Measurements from ENCODE around the gene MYL3.
"Not testable (repeated sequence)": the region's sequence is repeated elsewhere in the genome, so short reads cannot be mapped to it uniquely, and the experiment has no call there.

Gene MYL3

DNA sequence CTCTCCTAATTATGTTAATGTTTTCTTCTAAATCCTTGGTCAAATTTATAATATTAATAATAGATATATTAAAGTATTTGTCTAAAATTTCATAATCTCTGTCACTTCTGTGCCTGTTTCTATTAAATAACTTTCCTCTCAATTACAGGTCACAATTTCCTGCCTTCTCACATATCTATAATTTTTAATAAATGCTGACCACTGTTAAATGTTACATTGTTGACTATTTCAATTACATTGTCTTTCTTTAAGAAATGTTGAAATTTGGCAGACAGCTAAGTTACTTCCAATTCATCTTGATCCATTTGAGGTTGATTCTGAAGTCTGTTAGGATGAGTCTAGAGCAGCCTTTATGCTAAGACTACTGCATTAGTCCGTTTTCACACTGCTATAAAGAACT, 41.7 kb downstream of the MYL3 start:
- no peak for DNase-seq

DNA sequence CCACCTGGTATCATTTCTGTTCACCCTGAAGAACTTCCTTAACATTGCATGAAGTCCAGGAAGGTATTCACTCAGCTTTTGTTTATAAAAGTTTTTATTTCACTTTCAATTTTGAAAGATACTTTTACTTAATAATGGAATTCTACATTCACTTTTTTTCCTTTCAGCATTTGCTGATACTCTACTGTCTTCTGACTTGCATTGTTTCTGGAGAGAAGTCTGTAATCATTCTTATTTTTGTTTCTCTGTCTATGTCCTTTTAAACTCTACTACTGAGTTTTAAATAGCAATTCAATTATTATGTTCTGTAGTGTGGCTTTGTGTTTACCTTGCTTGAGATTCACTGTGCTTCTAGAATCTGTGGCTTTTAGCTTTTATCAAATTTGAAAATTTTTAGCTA, 42.4 kb downstream of the MYL3 start:
- DNase-seq = no peak

DNA sequence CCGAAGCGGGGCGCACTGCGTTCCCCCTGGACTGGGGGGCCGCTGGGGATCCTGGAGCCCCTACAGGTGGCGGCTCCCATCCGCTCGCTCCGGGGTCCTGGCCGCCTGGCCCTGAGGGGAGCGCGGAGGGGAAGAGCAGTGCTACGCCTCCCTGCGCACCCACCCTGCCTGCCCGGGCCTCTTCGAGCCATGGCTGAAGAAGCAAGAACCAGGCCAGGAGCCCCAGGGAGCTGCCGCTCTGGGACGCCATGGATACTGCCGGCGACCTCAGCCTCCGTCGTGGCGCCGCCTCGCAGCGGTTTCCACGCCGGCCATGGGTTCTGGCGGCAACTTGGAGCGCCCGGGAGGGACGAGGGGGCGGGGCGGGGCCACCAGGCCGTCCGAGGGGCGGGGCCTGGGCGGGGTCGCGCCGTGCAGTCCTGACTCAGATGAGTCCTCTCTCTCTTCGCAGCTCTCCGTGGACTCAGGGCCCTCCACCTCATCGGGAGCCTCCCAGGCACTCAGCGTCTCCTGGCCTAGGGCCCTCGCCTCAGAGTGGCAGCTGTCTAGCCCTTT, 50.9 kb downstream of the MYL3 start:
- DNase-seq = no peak

GRCh38 chr3:46811615-46812236, 51.5 kb downstream of the MYL3 start:
- no peak for DNase-seq

DNA sequence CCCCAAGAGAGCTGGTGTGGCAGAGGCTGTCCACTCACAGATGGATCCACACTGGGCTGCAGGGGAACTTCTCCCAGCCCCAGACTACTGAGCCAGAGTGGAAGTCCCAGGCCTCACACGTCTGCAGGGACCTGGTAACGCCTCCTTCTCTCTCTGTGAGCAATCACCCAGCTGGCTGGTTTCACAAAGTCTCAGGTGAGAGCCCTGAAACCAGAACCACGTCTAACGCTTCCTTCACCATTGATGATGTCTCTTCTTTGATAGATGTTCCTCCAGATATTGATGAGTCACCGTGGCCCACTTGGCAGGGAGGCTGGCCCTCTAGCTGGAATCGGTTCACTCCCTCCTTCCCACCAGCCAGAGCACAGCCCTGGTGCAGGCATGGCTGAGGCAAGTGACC, 54.5 kb downstream of the MYL3 start:
- DNase-seq = not testable (repeated sequence)

Measured in NCI-H2171 treated with DMSO at 0.1 percent for 48 hours (cell line).